ENCODE measurements around the gene HAGHL. TPM values are rescaled to one million over a fixed set of nuclear protein-coding genes. Genes with fewer than 3 reads are reported as not detected.

HAGHL gene
- total and polyA plus RNA-seq, 2 of the 8 experiments (the other 6 are each of a cell fraction or from before 2014, with no cell fraction given): 26.6 to 26.9 TPM

DNA sequence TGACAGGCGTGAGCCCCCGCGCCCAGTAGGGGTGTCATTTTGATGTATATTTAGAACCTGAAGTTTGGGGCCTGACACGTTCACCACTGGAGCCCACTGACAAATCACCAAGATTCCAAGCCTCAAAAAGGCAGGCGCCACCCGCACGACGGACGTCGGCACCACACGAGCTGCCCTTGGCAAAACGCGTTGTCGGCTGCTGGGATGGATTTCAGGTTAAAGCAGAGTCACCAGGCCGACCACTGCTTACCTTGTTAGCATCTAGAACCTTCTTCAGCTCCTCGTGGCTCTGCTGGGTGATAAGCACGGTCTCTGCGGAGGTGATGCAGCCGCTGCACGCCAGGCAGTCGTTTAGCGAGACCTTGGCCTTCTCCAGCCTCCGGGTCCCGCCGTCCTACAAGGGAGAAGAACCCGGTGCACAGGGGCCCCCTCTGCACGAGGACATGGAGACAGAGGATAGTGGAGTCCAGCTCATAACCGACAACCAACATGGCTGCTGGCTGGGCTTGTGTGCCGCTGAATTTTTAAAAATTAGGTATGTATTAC, 10.1 kb downstream of the HAGHL start:
- Histone ChIP-seq H3K27me3 (replicated peaks in 1 of 4; ENCODE audit: control insufficient read depth in 3 of 4, extremely low read depth in 1 of 4, insufficient read depth in 3 of 4, low read length in 3 of 4) (no peaks in the 10 kb centered on the region), H3K79me1 (ENCODE audit: low read depth, low read length) (no peaks in the 10 kb centered on the region), H3K36me3 (ENCODE audit: control insufficient read depth in 2 of 4, insufficient read depth in 4 of 4, low read length in 3 of 4) (peaks cover 0 to 3% (median 2%) of the 10 kb centered on the region in 4 experiments; a peak in 2 of 8 replicates), H3K79me2 (ENCODE audit: control insufficient read depth in 1 of 2, insufficient read depth in 2 of 2, low read length in 2 of 2) (no peaks in the 10 kb centered on the region), H2BK12ac (ENCODE audit: low read depth, low read length) (no peak overlapping the region), H2AFZ (ENCODE audit: low read length) (no peak overlapping the region), H3K9me3 (ENCODE audit: insufficient read depth in 2 of 2, low read depth in 1 of 2, low read length in 1 of 2) (no peaks in the 10 kb centered on the region), H3K56ac (replicated peaks; ENCODE audit: insufficient read length, low read depth, low read length) (no peak overlapping the region), H3K4me2 (ENCODE audit: insufficient read depth in 1 of 2, low read depth in 2 of 2, low read length in 2 of 2) (no peak overlapping the region), H4K5ac (ENCODE audit: insufficient read length, low read depth, low read length) (no peak overlapping the region), H3K23ac (ENCODE audit: insufficient read length) (no peak overlapping the region), H3K18ac (ENCODE audit: extremely low read depth, low read length) (no peak overlapping the region), H2BK15ac (ENCODE audit: low read length) (no peak overlapping the region), H4K91ac (replicated peaks; ENCODE audit: insufficient read length, low read length) (no peak overlapping the region), H2BK20ac (ENCODE audit: low read length) (no peak overlapping the region), H2BK5ac (ENCODE audit: low read depth, low read length) (no peak overlapping the region), H4K20me1 (replicated peaks in 1 of 2; ENCODE audit: control insufficient read depth in 1 of 2, insufficient read depth in 2 of 2, low read length in 2 of 2) (peaks cover 2 to 7% of the 10 kb centered on the region in 2 experiments), H3K4ac (replicated peaks; ENCODE audit: insufficient read length, low read depth, low read length) (no peak overlapping the region), H3K4me1 (replicated peaks in 1 of 4; ENCODE audit: control insufficient read depth in 3 of 4, insufficient read depth in 4 of 4, low read length in 3 of 4) (peaks cover 0 to 9% (median 3%) of the 10 kb centered on the region in 4 experiments; a peak in 5 of 7 replicates), H3K14ac (ENCODE audit: insufficient read length) (no peak overlapping the region), H3K9ac (replicated peaks in 1 of 4; ENCODE audit: extremely low read depth in 1 of 4, low read depth in 3 of 4, low read length in 3 of 4) (no peak overlapping the region; a peak in 1 of 7 replicates), H4K8ac (ENCODE audit: extremely low read depth, insufficient read depth, low read length) (no peak overlapping the region; the same call in 1 of the 2 replicates), H3K27ac (ENCODE audit: low read depth, low read length) (no peak overlapping the region), H2BK120ac (replicated peaks; ENCODE audit: low read depth, low read length) (no peak overlapping the region), H3K4me3 (ENCODE audit: extremely low read depth in 1 of 4, insufficient read depth in 2 of 4, low read depth in 3 of 4, low read length in 4 of 4) (no peak overlapping the region), H2AK5ac (ENCODE audit: low read depth, low read length) (no peak overlapping the region), H3K23me2 (ENCODE audit: low read depth, low read length) (peaks cover 7% of the 10 kb centered on the region; the same call in 1 of the 2 replicates)
- no peak for FAIRE-seq
- ChIA-PET POLR2A (ENCODE audit: partially characterized antibody) (interaction anchor here (1.1 to 23.0 kb wide), 3 partner anchors 7 to 52 kb away, joined by 3 to 353 read pairs (median 39); partner anchors contain the start of genes ANTKMT, CCDC78, HAGHL and METRN), CTCF (ENCODE audit: partially characterized antibody) (interaction anchor here (0.8 to 35.8 kb wide), 5 partner anchors 8 to 48 kb away, joined by 3 to 977 read pairs (median 18); partner anchors contain the start of genes ANTKMT, CCDC78, CHTF18 and FBXL16)
- TF ChIP-seq SIRT6 (IDR thresholded peaks at IDR 0.05; ENCODE audit: low read length): no peak
- TF ChIP-seq SP1 (IDR thresholded peaks at IDR 0.05; ENCODE audit: low read depth, low read length): no peak
- 91% methylated on average over 29 of the region's 29 CpGs; no CpG with 5 or more reads in 1 of the 2 experiments for WGBS, 2 experiments (ENCODE audit: extremely low coverage in 1 of 2, insufficient coverage in 1 of 2, insufficient read length in 1 of 2, insufficient replicate concordance in 2 of 2, low coverage in 1 of 2, low lambda C conversion rate in 2 of 2, missing lambda C conversion rate in 1 of 2)
- no peak for DNase-seq (ENCODE audit: low read depth in 1 of 2, low spot score in 2 of 2)

Measured in H1 (cell line).